CD8-positive, alpha-beta memory T cell (primary cell): ENCODE data around the gene CERKL. TPM values are rescaled to one million over a fixed set of nuclear protein-coding genes. Genes with fewer than 3 reads are reported as not detected.

Source experiments
- CTCF ChIA-PET: fragments of 350-600 bp; sonication (Branson Sonifier 250); formaldehyde crosslinking; loops from one replicate; lab custom pipeline; 2021; ENCODE audit warnings: antibody characterized with exemption; lab: Charles Lee
- POLR2A ChIA-PET: fragments of 350-600 bp; sonication (Branson Sonifier 250); formaldehyde crosslinking; loops from one replicate; lab custom pipeline; 2021; ENCODE audit warnings: antibody characterized with exemption; lab: Charles Lee
- DNase-seq, 5 donors: peaks; one replicate each; pipeline versions ENCODE4 v3.0.0 to v3.0.0-alpha.2; 2020 to 2022; ENCODE audit warnings: mixed read lengths in 1 of 5
- H3K27ac ChIP-seq: one replicate; pipeline ENCODE4 v1.7.0; 2013; ENCODE audit warnings: low read depth, mild to moderate bottlenecking, low read length, moderate library complexity
- H3K27me3 ChIP-seq: 2 replicates; pipeline ENCODE4 v1.7.0; 2013; ENCODE audit warnings: low read length, mild to moderate bottlenecking; ENCODE audit not compliant: insufficient read depth, poor library complexity, severe bottlenecking
- H3K36me3 ChIP-seq: 2 replicates; pipeline ENCODE4 v1.7.0; 2013; ENCODE audit warnings: mild to moderate bottlenecking, low read length, moderate library complexity; ENCODE audit not compliant: insufficient read depth
- H3K4me1 ChIP-seq: 2 replicates; pipeline ENCODE4 v1.7.0; 2013; ENCODE audit warnings: mild to moderate bottlenecking, low read length, moderate library complexity; ENCODE audit not compliant: insufficient read depth
- H3K4me3 ChIP-seq: 2 replicates; pipeline ENCODE4 v1.7.0; 2013; ENCODE audit warnings: mild to moderate bottlenecking, low read length
- H3K9me3 ChIP-seq: 2 replicates; pipeline ENCODE4 v1.7.0; 2013; ENCODE audit warnings: mild to moderate bottlenecking, low read length
- H3K27ac Mint-ChIP-seq, 8 donors: one replicate each; pipeline ENCODE4 v1.8.0; 2020 to 2021; ENCODE audit warnings: mixed read lengths in 8 of 8, mild to moderate bottlenecking in 6 of 8, inconsistent platforms in 3 of 8, moderate library complexity in 3 of 8
- H3K27me3 Mint-ChIP-seq, 2 donors: one replicate each; pipeline ENCODE4 v1.8.0; 2020 to 2021; ENCODE audit warnings: mixed read lengths in 2 of 2, mild to moderate bottlenecking in 1 of 2, moderate library complexity in 1 of 2
- H3K36me3 Mint-ChIP-seq, 3 donors: one replicate each; pipeline ENCODE4 v1.8.0; 2020 to 2021; ENCODE audit warnings: mixed read lengths in 3 of 3, inconsistent platforms in 1 of 3, mild to moderate bottlenecking in 1 of 3
- H3K4me1 Mint-ChIP-seq, 3 donors: one replicate each; pipeline ENCODE4 v1.8.0; 2020 to 2021; ENCODE audit warnings: mixed read lengths in 3 of 3, inconsistent platforms in 1 of 3, mild to moderate bottlenecking in 1 of 3
- H3K4me3 Mint-ChIP-seq, 7 donors: one replicate each; pipeline ENCODE4 v1.8.0; 2020 to 2021; ENCODE audit warnings: mixed read lengths in 7 of 7, mild to moderate bottlenecking in 6 of 7, moderate library complexity in 4 of 7, inconsistent platforms in 2 of 7
- H3K9me3 Mint-ChIP-seq, 5 donors: one replicate each; pipeline ENCODE4 v1.8.0; 2020 to 2022; ENCODE audit warnings: mixed read lengths in 5 of 5, mild to moderate bottlenecking in 3 of 5, moderate library complexity in 2 of 5, inconsistent platforms in 1 of 5
- polyA plus RNA-seq: library from polyadenylated mRNA; unstranded; fragments of 300-500 nt; fragmentation: Illumina TruSeq; gene quantifications from one replicate; pipeline ENCODE4 v1.2.3, GENCODE V29; 2021
- total RNA-seq, 2 experiments: library from RNA; stranded (reverse); gene quantifications; one replicate each; pipeline ENCODE4 v1.2.3, GENCODE V29; 2021

Gene CERKL
- total and polyA plus RNA-seq, 3 experiments from 2014 or later: 31.9 TPM; not detected in 2

- Histone ChIP-seq H3K36me3 (peaks cover 39% of the 10 kb centered on the region), H3K4me1 (peaks cover 41% of the 10 kb centered on the region), H3K27ac (no peak overlapping the region), H3K27me3 (no peaks in the 10 kb centered on the region), H3K9me3 (no peaks in the 10 kb centered on the region), H3K4me3 (no peak overlapping the region)
- Mint-ChIP-seq H3K9me3 (no peaks in the 10 kb centered on the region), H3K4me3 (no peak overlapping the region), H3K36me3 (peaks cover 13 to 93% (median 34%) of the 10 kb centered on the region in 3 donors), H3K4me1 (peaks cover 64 to 84% (median 71%) of the 10 kb centered on the region in 3 donors), H3K27ac (peak overlapping the region in 2 of 8 donors; percentile 19 to 64), H3K27me3 (no peaks in the 10 kb centered on the region)
- CTCF ChIA-PET: interaction anchor here (1.2 kb wide), 1 partner anchor 346 kb away, joined by 3 read pairs; no protein-coding TSS in a partner anchor
- DNase-seq: no peak
- POLR2A ChIA-PET: no interaction called here
Measured at GRCh38 chr2:181515719-181516118, 141.2 kb downstream of the CERKL start.

GRCh38 chr2:181500201-181500600 lies 156.7 kb downstream of the CERKL start:
- ChIA-PET POLR2A (no interaction called here), CTCF (no interaction called here)
- no peaks in the 10 kb centered on the region for H3K27me3 ChIP-seq
- no peak overlapping the region for H3K27ac ChIP-seq
- Mint-ChIP-seq H3K36me3 (peaks cover 12 to 44% (median 24%) of the 10 kb centered on the region in 3 donors), H3K27me3 (no peaks in the 10 kb centered on the region), H3K27ac (peak overlapping the region in 2 of 8 donors; percentile 21 to 23), H3K4me1 (peaks cover 24 to 35% (median 34%) of the 10 kb centered on the region in 3 donors), H3K4me3 (no peak overlapping the region), H3K9me3 (no peaks in the 10 kb centered on the region)
- no peaks in the 10 kb centered on the region for H3K9me3 ChIP-seq
- no peak for DNase-seq
- H3K4me1 ChIP-seq: no peaks in the 10 kb centered on the region
- H3K4me3 ChIP-seq: no peak overlapping the region
- peaks cover 57% of the 10 kb centered on the region for H3K36me3 ChIP-seq

GRCh38 chr2:181499231-181499630 lies 157.7 kb downstream of the CERKL start:
- Mint-ChIP-seq H3K27ac (peak overlapping the region in 2 of 8 donors; percentile 22 to 25), H3K4me1 (peaks cover 18 to 26% (median 26%) of the 10 kb centered on the region in 3 donors), H3K36me3 (peaks cover 12 to 42% (median 22%) of the 10 kb centered on the region in 3 donors), H3K27me3 (no peaks in the 10 kb centered on the region), H3K4me3 (no peak overlapping the region), H3K9me3 (no peaks in the 10 kb centered on the region)
- peaks cover 53% of the 10 kb centered on the region for H3K36me3 ChIP-seq
- H3K4me1 ChIP-seq: no peaks in the 10 kb centered on the region
- no peak overlapping the region for H3K27ac ChIP-seq
- no peaks in the 10 kb centered on the region for H3K9me3 ChIP-seq
- CTCF ChIA-PET: no interaction called here
- no peak for DNase-seq
- no peaks in the 10 kb centered on the region for H3K27me3 ChIP-seq
- POLR2A ChIA-PET: interaction anchor here (0.6 kb wide), 1 partner anchor 40 kb away, joined by 3 read pairs; no protein-coding TSS in a partner anchor
- H3K4me3 ChIP-seq: no peak overlapping the region

Other genes with a start within 250 kb of the CERKL start
- gene ITGA4, start 199.7 kb downstream of the CERKL start, total RNA-seq: 100 to 1,000 TPM; 142 TPM
- gene ITGA4, start 199.7 kb downstream of the CERKL start, polyA plus RNA-seq: 212 TPM
- not detected for gene NEUROD1, start 23.4 kb upstream of the CERKL start, total RNA-seq
- not detected for gene NEUROD1, start 23.4 kb upstream of the CERKL start, polyA plus RNA-seq
- gene ITPRID2, start 234.6 kb upstream of the CERKL start, total RNA-seq: 10 to 100 TPM; 51.8 to 58.4 TPM
- gene ITPRID2, start 234.6 kb upstream of the CERKL start, polyA plus RNA-seq: 3.4 TPM